Measurements from ENCODE around the gene PINK1.

Gene PINK1

DNA sequence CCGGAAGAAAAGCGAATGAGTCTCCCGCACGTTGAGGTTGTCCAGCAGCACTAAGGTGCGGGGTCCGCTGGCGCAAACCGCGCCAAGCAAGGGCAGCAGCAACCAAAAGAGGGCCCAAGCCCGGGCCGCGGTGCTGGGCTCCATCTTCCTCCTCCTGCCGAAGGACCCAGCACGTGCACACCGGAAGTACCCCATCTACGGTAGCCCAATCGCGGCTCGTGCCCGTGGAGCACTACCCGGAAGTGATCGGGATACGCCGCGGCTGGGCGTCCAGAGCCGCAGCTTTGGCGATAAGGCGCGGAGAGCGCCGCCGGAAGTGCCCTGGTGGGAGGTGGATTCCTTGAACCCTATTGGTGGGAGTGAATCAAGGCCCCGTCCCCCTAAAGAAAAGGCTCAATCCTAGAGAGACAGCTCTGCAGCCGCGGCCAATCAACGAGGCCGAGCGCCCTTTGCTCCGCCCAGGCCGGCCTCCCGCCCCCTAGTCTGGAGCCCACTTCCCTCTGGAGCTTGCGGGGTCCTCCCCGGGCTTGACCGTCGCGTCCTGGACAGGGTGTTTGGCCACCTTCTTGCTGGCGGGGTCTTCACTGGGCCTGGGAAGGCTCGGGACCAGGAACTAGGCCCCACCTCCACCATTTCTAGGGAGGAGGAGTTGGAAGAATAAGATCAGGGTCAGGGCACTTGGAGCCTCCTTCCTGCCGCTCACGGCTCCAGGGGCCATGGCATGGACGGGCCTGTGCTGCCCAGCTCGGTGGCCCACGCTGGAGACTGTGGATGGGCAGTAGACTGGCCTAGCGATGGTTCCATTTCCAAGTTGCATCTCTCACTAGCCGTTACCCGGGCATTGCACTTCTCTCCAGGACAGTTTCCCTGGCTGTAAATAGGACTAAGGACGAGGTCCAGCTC lies 28.2 kb downstream of the PINK1 start, which contains the start of gene DDOST (continued):
- no peak for TF ChIP-seq ZNF654 (tag by site-specific recombination; IDR thresholded peaks at IDR 0.05; ENCODE audit: low read depth)
- TF ChIP-seq SCRT1 (tag by site-specific recombination; IDR thresholded peaks at IDR 0.05; ENCODE audit: borderline replicate concordance): no peak
- TF ChIP-seq, protein P1, sequence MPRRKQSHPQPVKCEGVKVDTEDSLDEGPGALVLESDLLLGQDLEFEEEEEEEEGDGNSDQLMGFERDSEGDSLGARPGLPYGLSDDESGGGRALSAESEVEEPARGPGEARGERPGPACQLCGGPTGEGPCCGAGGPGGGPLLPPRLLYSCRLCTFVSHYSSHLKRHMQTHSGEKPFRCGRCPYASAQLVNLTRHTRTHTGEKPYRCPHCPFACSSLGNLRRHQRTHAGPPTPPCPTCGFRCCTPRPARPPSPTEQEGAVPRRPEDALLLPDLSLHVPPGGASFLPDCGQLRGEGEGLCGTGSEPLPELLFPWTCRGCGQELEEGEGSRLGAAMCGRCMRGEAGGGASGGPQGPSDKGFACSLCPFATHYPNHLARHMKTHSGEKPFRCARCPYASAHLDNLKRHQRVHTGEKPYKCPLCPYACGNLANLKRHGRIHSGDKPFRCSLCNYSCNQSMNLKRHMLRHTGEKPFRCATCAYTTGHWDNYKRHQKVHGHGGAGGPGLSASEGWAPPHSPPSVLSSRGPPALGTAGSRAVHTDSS (tag by site-specific recombination; IDR thresholded peaks at IDR 0.05): peak; percentile 62; the same call in 1 of the 2 replicates
- TF ChIP-seq, protein P2, sequence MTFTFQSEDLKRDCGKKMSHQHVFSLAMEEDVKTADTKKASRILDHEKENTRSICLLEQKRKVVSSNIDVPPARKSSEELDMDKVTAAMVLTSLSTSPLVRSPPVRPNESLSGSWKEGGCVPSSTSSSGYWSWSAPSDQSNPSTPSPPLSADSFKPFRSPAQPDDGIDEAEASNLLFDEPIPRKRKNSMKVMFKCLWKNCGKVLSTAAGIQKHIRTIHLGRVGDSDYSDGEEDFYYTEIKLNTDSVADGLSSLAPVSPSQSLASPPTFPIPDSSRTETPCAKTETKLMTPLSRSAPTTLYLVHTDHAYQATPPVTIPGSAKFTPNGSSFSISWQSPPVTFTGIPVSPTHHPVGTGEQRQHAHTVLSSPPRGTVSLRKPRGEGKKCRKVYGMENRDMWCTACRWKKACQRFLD (tag by site-specific recombination; IDR thresholded peaks at IDR 0.05): no peak
- TF ChIP-seq ZNF157 (tag by site-specific recombination; IDR thresholded peaks at IDR 0.05): no peak
- no peak for TF ChIP-seq ZNF514 (tag by site-specific recombination; IDR thresholded peaks at IDR 0.05)
- peak; percentile 6; the same call in 1 of the 2 replicates for TF ChIP-seq EGR2 (tag by site-specific recombination; IDR thresholded peaks at IDR 0.05; ENCODE audit: low read depth)
- no peak for TF ChIP-seq ZNF214 (tag by site-specific recombination; IDR thresholded peaks at IDR 0.05; ENCODE audit: borderline replicate concordance)
- TF ChIP-seq ZIC2 (tag by site-specific recombination; IDR thresholded peaks at IDR 0.05): peak; percentile 54
- TF ChIP-seq KLF7 (tag by site-specific recombination; IDR thresholded peaks at IDR 0.05; ENCODE audit: borderline replicate concordance): no peak
- TF ChIP-seq, protein P3, sequence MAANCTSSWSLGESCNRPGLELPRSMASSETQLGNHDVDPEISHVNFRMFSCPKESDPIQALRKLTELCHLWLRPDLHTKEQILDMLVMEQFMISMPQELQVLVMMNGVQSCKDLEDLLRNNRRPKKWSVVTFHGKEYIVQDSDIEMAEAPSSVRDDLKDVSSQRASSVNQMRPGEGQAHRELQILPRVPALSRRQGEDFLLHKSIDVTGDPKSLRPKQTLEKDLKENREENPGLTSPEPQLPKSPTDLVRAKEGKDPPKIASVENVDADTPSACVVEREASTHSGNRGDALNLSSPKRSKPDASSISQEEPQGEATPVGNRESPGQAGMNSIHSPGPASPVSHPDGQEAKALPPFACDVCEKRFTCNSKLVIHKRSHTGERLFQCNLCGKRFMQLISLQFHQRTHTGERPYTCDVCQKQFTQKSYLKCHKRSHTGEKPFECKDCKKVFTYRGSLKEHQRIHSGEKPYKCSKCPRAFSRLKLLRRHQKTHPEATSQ (tag by site-specific recombination; IDR thresholded peaks at IDR 0.05): no peak
- TF ChIP-seq ZNF121 (tag by site-specific recombination; IDR thresholded peaks at IDR 0.05): no peak
- TF ChIP-seq ZNF658 (tag by site-specific recombination; IDR thresholded peaks at IDR 0.05): no peak
- TF ChIP-seq ZNF624 (tag by site-specific recombination; IDR thresholded peaks at IDR 0.05): no peak
- TF ChIP-seq, protein P4, sequence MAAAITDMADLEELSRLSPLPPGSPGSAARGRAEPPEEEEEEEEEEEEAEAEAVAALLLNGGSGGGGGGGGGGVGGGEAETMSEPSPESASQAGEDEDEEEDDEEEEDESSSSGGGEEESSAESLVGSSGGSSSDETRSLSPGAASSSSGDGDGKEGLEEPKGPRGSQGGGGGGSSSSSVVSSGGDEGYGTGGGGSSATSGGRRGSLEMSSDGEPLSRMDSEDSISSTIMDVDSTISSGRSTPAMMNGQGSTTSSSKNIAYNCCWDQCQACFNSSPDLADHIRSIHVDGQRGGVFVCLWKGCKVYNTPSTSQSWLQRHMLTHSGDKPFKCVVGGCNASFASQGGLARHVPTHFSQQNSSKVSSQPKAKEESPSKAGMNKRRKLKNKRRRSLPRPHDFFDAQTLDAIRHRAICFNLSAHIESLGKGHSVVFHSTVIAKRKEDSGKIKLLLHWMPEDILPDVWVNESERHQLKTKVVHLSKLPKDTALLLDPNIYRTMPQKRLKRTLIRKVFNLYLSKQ (tag by site-specific recombination; IDR thresholded peaks at IDR 0.05; ENCODE audit: borderline replicate concordance): no peak
- TF ChIP-seq ZNF248 (tag by site-specific recombination; IDR thresholded peaks at IDR 0.05): no peak
- TF ChIP-seq, protein P5, sequence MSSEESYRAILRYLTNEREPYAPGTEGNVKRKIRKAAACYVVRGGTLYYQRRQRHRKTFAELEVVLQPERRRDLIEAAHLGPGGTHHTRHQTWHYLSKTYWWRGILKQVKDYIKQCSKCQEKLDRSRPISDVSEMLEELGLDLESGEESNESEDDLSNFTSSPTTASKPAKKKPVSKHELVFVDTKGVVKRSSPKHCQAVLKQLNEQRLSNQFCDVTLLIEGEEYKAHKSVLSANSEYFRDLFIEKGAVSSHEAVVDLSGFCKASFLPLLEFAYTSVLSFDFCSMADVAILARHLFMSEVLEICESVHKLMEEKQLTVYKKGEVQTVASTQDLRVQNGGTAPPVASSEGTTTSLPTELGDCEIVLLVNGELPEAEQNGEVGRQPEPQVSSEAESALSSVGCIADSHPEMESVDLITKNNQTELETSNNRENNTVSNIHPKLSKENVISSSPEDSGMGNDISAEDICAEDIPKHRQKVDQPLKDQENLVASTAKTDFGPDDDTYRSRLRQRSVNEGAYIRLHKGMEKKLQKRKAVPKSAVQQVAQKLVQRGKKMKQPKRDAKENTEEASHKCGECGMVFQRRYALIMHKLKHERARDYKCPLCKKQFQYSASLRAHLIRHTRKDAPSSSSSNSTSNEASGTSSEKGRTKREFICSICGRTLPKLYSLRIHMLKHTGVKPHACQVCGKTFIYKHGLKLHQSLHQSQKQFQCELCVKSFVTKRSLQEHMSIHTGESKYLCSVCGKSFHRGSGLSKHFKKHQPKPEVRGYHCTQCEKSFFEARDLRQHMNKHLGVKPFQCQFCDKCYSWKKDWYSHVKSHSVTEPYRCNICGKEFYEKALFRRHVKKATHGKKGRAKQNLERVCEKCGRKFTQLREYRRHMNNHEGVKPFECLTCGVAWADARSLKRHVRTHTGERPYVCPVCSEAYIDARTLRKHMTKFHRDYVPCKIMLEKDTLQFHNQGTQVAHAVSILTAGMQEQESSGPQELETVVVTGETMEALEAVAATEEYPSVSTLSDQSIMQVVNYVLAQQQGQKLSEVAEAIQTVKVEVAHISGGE (tag by site-specific recombination; conservative IDR thresholded peaks at IDR 0.05; ENCODE audit: low read depth): peak; percentile 95
- peak; percentile 47; the same call in 1 of the 2 replicates for TF ChIP-seq GLIS1 (tag by site-specific recombination; IDR thresholded peaks at IDR 0.05)
- TF ChIP-seq, protein P6, sequence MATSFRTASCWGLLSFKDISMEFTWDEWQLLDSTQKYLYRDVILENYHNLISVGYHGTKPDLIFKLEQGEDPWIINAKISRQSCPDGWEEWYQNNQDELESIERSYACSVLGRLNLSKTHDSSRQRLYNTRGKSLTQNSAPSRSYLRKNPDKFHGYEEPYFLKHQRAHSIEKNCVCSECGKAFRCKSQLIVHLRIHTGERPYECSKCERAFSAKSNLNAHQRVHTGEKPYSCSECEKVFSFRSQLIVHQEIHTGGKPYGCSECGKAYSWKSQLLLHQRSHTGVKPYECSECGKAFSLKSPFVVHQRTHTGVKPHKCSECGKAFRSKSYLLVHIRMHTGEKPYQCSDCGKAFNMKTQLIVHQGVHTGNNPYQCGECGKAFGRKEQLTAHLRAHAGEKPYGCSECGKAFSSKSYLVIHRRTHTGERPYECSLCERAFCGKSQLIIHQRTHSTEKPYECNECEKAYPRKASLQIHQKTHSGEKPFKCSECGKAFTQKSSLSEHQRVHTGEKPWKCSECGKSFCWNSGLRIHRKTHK (tag by site-specific recombination; IDR thresholded peaks at IDR 0.05): no peak
- TF ChIP-seq, protein P7, sequence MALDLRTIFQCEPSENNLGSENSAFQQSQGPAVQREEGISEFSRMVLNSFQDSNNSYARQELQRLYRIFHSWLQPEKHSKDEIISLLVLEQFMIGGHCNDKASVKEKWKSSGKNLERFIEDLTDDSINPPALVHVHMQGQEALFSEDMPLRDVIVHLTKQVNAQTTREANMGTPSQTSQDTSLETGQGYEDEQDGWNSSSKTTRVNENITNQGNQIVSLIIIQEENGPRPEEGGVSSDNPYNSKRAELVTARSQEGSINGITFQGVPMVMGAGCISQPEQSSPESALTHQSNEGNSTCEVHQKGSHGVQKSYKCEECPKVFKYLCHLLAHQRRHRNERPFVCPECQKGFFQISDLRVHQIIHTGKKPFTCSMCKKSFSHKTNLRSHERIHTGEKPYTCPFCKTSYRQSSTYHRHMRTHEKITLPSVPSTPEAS (tag by site-specific recombination; IDR thresholded peaks at IDR 0.05): no peak
- TF ChIP-seq ZFHX2 (tag by site-specific recombination; conservative IDR thresholded peaks at IDR 0.05): peak; percentile 38
- TF ChIP-seq ZNF792 (tag by site-specific recombination; IDR thresholded peaks at IDR 0.05): no peak
- TF ChIP-seq ZNF76 (tag by site-specific recombination; IDR thresholded peaks at IDR 0.05; ENCODE audit: borderline replicate concordance, low read depth): peak; percentile 32; the same call in 1 of the 2 replicates
- TF ChIP-seq SP2 (tag by site-specific recombination; IDR thresholded peaks at IDR 0.05): peak; percentile 100
- TF ChIP-seq ZFP69B (tag by site-specific recombination; IDR thresholded peaks at IDR 0.05): no peak; the same call in 1 of the 2 replicates
- TF ChIP-seq ZSCAN16 (tag by site-specific recombination; IDR thresholded peaks at IDR 0.05): no peak

Measured in HEK293 (cell line).